Panc1 (cell line): ENCODE results near the gene AFP. TPM values are rescaled to one million over a fixed set of nuclear protein-coding genes. Genes with fewer than 3 reads are reported as not detected.

Experiments used
- ATAC-seq: fragments of 200-7000 bp; cut with Tn5 transposase; 2 replicates; pipeline ENCODE4 v1.9.1; 2020; ENCODE audit warnings: mild to moderate bottlenecking, moderate library complexity
- BruUV-seq: library from RNA; stranded (reverse); fragments of 400-500 nt; replicated peaks from 2 replicates; lab custom pipeline; 2021; lab: Mats Ljungman, UMichigan
- CTCF ChIA-PET: fragments of 300-600 bp; sonication (Branson Sonifier 250); formaldehyde crosslinking; loops from one replicate; lab custom pipeline; 2022; ENCODE audit warnings: antibody characterized with exemption; lab: Charles Lee
- POLR2A ChIA-PET: fragments of 300-600 bp; sonication (Branson Sonifier 250); formaldehyde crosslinking; loops from one replicate; lab custom pipeline; 2022; ENCODE audit warnings: antibody characterized with exemption; lab: Charles Lee
- DNase-seq: peaks from one replicate; pipeline ENCODE4 v3.0.0-alpha.2; 2010; ENCODE audit warnings: low read depth, low spot score
- H3K27ac ChIP-seq: 2 replicates; pipeline ENCODE4 v1.5.1; 2011; ENCODE audit warnings: mild to moderate bottlenecking, low read length, inconsistent platforms
- H3K27me3 ChIP-seq: fragments of 200-500 bp; sonication (Bioruptor generic); 2 replicates; pipeline ENCODE4 v1.6.0; 2014; ENCODE audit warnings: low read length, inconsistent platforms; ENCODE audit not compliant: control insufficient read depth, insufficient read depth
- H3K36me3 ChIP-seq: fragments of 200-500 bp; sonication (Bioruptor generic); 2 replicates; pipeline ENCODE4 v1.5.1; 2014; ENCODE audit warnings: inconsistent platforms, mild to moderate bottlenecking, low read length, moderate library complexity; ENCODE audit not compliant: control insufficient read depth, insufficient read depth
- H3K4me1 ChIP-seq: 2 replicates; pipeline ENCODE4 v1.5.1; 2011; ENCODE audit warnings: inconsistent platforms, mild to moderate bottlenecking, low read length, moderate library complexity; ENCODE audit not compliant: control insufficient read depth, insufficient read depth
- H3K4me3 ChIP-seq, 2 experiments: 2 replicates each; pipeline ENCODE4 v1.5.1; 2011 to 2012; ENCODE audit warnings: low read depth in 2 of 2, low read length in 2 of 2, mild to moderate bottlenecking in 2 of 2, inconsistent platforms in 1 of 2, moderate library complexity in 1 of 2
- H3K9me3 ChIP-seq: fragments of 200-500 bp; sonication (Bioruptor generic); 2 replicates; pipeline ENCODE4 v1.5.1; 2014; ENCODE audit warnings: low read depth, mild to moderate bottlenecking, inconsistent platforms, low read length, moderate library complexity; ENCODE audit not compliant: control insufficient read depth, insufficient read depth
- CTCF ChIP-seq: fragments of 450-650 bp; IDR thresholded peaks from 2 replicates; pipeline ENCODE4 v1.5.1; 2017; ENCODE audit warnings: mild to moderate bottlenecking
- POLR2AphosphoS5 ChIP-seq: IDR thresholded peaks from 2 replicates; pipeline ENCODE4 v1.6.1; 2012; ENCODE audit warnings: mild to moderate bottlenecking, low read depth, low read length, moderate library complexity
- REST ChIP-seq, 2 experiments: IDR thresholded peaks; 2 replicates each; pipeline ENCODE4 v1.6.1; 2011 to 2012; ENCODE audit warnings: low read depth in 2 of 2, control low read depth in 1 of 2, low read length in 1 of 2, mild to moderate bottlenecking in 1 of 2, moderate library complexity in 1 of 2; ENCODE audit not compliant: insufficient read depth in 1 of 2
- SIN3A ChIP-seq: IDR thresholded peaks from 2 replicates; pipeline ENCODE4 v1.6.1; 2012; ENCODE audit warnings: low read depth, mild to moderate bottlenecking, low read length, moderate library complexity, borderline replicate concordance; ENCODE audit not compliant: insufficient read depth
- TCF7L2 ChIP-seq: IDR thresholded peaks from 2 replicates; pipeline ENCODE4 v1.6.1; 2011; ENCODE audit warnings: mild to moderate bottlenecking, low read depth, low read length, inconsistent platforms
- in situ Hi-C: cut with HindIII; loops from 2 replicates; pipeline ENCODE4 v1.10.0; 2016; ENCODE audit warnings: low sequenced_read_pairs, low pct_unique_long_range_greater_than_20kb
- intact Hi-C: fragments of 100-400 bp; cut with micrococcal nuclease; formaldehyde crosslinking; loops from one replicate; pipeline ENCODE4 v1.10.0; 2022; ENCODE audit not compliant: unreplicated experiment
- total RNA-seq: library from RNA; stranded (reverse); gene quantifications from one replicate; pipeline ENCODE4 v1.2.1, GENCODE V29; 2021; ENCODE audit not compliant: unreplicated experiment

AFP gene
- total RNA-seq, 1 experiment from 2014 or later, result 1.3 TPM

GRCh38 chr4:73407227-73407673 lies 28.8 kb upstream of the AFP start:
- in situ Hi-C loops (no loop called here), intact Hi-C loops (no loop called here)
- Histone ChIP-seq H3K27me3 (no peaks in the 10 kb centered on the region; the same call in none of the 2 replicates), H3K27ac (no peak overlapping the region), H3K36me3 (no peaks in the 10 kb centered on the region), H3K4me1 (no peaks in the 10 kb centered on the region), H3K9me3 (no peaks in the 10 kb centered on the region), H3K4me3 (no peak overlapping the region)
- ATAC-seq, result no peak
- POLR2A ChIA-PET, result no interaction called here
- BruUV-seq, result no TSS peak
- DNase-seq, result no peak
- no peak for TF ChIP-seq CTCF
- no peak for TF ChIP-seq REST (IDR thresholded peaks at IDR 0.05; ENCODE audit: insufficient read depth in 1 of 2, low read depth in 2 of 2, low read length in 1 of 2)
- no peak for TF ChIP-seq SIN3A
- no peak for TF ChIP-seq TCF7L2
- TF ChIP-seq POLR2AphosphoS5, result no peak
- CTCF ChIA-PET, result no interaction called here

GRCh38 chr4:73408181-73408867 lies 27.7 kb upstream of the AFP start:
- ATAC-seq, result no peak
- BruUV-seq, result no TSS peak

More at GRCh38 chr4:73408181-73408867, 27.7 kb upstream of the AFP start:
- H3K4me3 ChIP-seq, result no peak overlapping the region
- H3K9me3 ChIP-seq, result no peaks in the 10 kb centered on the region
- H3K4me1 ChIP-seq, result no peaks in the 10 kb centered on the region
- H3K27ac ChIP-seq, result no peak overlapping the region
- TF ChIP-seq CTCF (no peak), REST (IDR thresholded peaks at IDR 0.05; ENCODE audit: insufficient read depth in 1 of 2, low read depth in 2 of 2, low read length in 1 of 2) (no peak), SIN3A (no peak), POLR2AphosphoS5 (no peak), TCF7L2 (no peak)
- H3K36me3 ChIP-seq, result no peaks in the 10 kb centered on the region
- POLR2A ChIA-PET, result no interaction called here
- H3K27me3 ChIP-seq, result no peaks in the 10 kb centered on the region; the same call in none of the 2 replicates
- intact Hi-C loops (no loop called here), in situ Hi-C loops (no loop called here)
- CTCF ChIA-PET, result no interaction called here
- DNase-seq, result no peak
